Measurements from ENCODE around the gene RTKN2.

Gene RTKN2

DNA sequence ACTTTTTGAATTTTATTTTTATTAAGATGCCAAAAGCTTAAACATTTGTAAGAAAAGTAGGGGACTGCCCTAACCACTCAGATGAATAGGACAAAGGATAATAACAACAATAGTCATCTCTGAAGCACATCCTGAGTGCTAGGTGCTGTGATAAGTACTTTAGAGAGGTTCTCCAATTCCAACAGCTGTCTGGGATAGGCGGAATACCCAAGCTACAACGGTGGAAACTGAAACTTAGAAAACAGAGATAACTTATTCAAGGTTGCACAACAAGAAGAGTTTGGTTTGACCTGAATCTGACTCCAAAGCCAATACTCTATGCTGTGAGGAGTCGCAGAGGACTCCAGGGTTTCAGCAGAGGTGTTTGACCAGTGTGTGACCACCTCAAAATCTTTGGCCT, 2.0 kb downstream of the RTKN2 start:
- TF ChIP-seq GATA2 (IDR thresholded peaks at IDR 0.05; ENCODE audit: low read depth, low read length) (no peak), GATA3 (IDR thresholded peaks at IDR 0.05; ENCODE audit: low read depth, low read length) (no peak)

DNA sequence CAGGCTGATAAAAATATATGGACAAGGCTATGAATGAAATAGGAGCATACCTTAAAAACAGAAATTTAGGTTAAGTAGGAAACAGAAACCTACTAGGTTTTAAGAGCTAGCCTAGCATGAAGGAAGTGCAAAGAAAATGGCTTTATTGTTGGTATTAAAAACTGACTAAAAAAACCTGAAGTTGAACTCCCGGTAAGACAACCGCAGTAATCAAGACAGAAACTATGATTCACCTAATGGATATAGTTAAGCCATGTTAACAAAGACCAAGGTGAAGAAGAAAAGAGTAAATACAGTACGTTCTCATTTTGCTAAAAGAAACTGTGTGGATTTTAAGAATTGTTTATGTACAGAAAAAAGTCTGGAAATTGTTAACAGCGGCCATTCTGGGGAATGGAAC, 2.5 kb downstream of the RTKN2 start:
- TF ChIP-seq GATA2 (IDR thresholded peaks at IDR 0.05; ENCODE audit: low read depth, low read length) = no peak
- no peak for TF ChIP-seq GATA3 (IDR thresholded peaks at IDR 0.05; ENCODE audit: low read depth, low read length)

DNA sequence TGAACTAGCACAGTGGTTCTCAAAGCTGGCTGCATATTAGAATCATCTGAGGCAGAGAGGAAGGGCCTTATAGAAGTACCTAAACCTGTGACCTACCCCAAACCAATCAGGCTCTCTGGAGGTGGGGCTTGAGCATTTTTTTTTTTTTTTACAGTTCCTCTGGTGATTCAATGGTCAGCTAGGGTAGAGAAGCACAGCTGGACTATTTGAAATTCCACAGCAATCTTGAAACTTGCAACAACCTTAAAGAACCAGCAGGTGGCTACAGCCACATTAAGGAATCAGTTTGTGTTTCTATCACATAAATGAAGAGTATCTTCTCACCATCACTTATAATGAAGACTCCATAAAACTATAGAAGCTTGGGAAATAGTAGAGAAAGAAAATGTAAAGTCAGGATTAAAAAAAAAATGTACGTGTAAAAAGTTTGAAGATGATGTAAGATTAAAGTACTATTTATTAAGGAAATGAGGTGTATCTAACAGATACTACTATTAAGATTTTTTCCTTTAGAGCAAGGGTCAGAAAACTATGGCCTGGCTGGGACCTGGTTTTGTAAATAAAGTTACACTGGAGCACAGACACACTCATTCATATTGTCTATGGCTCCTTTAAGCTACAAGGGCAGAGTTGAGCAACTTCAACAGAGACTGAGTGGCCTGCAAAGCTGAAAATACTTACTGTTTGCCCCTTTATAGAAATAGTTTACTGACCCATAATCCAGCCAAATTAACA, 3.8 kb downstream of the RTKN2 start:
- TF ChIP-seq GATA3 (IDR thresholded peaks at IDR 0.05; ENCODE audit: low read depth, low read length) (no peak), GATA2 (IDR thresholded peaks at IDR 0.05; ENCODE audit: low read depth, low read length) (no peak)

DNA sequence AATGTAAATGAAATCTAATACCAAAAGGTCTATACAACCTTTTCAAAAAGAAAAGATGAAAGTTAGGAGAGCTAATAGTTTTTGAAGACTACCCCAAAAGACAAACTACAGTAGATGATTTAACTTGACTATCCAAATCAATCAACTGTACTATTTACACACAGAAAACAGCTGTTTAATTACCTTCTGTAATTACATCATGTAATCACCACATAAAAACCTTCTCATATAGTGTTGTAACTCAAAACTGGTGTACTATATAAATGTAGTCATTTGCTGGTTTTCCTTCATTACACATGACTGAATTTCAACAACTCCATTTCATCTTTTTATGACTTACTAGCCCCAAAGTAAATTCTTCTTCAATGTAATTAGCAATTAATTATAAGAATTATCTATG, 4.5 kb downstream of the RTKN2 start:
- no peak for TF ChIP-seq GATA3 (IDR thresholded peaks at IDR 0.05; ENCODE audit: low read depth, low read length)
- TF ChIP-seq GATA2 (IDR thresholded peaks at IDR 0.05; ENCODE audit: low read depth, low read length) = no peak

DNA sequence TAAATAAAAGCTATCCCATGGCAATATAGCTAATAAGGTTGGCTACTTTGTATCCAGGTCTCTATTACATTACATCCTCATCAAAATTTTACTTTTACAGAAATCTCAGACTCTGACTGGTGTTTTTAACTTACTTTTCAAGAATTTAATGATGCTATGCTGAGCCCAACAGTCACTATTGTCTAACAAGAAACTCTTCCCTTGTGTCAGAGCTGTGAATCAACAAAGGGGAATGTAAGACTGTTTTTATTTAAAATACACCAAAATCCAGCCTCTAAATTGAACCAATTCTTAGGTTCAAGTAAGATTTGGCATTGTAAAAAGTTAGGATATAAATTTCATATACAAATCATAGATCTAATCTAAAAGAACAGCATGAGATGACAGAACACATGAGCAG, 7.0 kb downstream of the RTKN2 start:
- TF ChIP-seq GATA2 (IDR thresholded peaks at IDR 0.05; ENCODE audit: low read depth, low read length) (no peak), GATA3 (IDR thresholded peaks at IDR 0.05; ENCODE audit: low read depth, low read length) (no peak)

DNA sequence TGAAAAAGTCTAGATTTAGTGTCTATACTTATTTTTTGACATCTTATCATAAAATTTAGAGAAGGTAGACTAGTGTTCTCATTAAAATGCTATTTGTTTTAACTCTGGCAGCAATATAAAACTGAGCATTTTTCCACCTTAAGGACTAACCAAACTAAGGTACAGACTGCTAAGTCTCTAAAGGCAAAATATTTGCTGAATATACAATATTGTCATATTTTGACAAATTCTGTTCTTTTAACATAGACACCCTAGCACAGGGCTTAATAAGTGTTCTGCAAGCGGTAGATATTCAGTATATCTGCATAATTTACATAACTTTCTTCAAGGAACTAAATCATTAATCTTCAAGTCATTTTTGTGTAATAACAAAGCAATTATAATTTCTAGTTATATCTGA, 8.6 kb downstream of the RTKN2 start:
- TF ChIP-seq GATA3 (IDR thresholded peaks at IDR 0.05; ENCODE audit: low read depth, low read length) (no peak), GATA2 (IDR thresholded peaks at IDR 0.05; ENCODE audit: low read depth, low read length) (no peak)

DNA sequence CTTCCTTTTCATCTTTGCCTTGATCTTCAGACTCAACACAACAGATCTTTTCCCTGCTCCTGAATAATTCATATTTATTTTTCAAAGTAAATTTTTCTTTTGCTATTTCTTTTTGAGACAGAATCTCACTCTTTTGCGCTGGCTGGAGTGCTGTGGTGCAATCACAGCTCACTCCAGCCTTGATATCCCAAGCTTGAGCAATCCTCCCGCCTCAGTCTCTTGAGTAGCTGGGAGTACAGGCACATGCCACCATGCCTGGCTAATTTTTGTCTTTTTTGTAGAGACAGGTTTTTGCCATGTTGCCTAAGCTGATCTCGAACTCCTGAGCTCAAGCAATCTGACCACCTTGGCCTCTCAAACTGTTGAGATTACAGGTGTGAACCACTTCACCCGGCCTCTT, 9.2 kb downstream of the RTKN2 start:
- no peak for TF ChIP-seq GATA2 (IDR thresholded peaks at IDR 0.05; ENCODE audit: low read depth, low read length)
- TF ChIP-seq GATA3 (IDR thresholded peaks at IDR 0.05; ENCODE audit: low read depth, low read length) = no peak

DNA sequence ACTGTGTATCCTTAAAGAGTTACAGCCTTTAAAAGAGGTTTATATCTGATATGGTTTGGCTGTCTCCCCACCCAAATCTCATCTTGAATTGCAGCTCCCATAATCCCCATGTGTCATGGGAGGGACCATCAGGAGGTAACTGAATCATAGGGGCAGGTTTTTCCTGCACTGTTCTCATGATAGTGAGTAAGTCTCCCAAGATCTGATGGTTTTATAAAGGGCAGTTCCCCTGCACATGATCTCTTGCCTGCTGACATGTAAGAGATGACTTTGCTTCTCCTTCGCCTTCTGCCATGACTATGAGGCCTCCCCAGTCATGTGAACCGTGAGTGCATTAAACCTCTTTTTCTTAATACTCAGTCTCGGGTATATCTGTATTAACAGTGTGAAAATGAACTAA, 9.7 kb downstream of the RTKN2 start:
- TF ChIP-seq GATA3 (IDR thresholded peaks at IDR 0.05; ENCODE audit: low read depth, low read length) = no peak
- no peak for TF ChIP-seq GATA2 (IDR thresholded peaks at IDR 0.05; ENCODE audit: low read depth, low read length)

DNA sequence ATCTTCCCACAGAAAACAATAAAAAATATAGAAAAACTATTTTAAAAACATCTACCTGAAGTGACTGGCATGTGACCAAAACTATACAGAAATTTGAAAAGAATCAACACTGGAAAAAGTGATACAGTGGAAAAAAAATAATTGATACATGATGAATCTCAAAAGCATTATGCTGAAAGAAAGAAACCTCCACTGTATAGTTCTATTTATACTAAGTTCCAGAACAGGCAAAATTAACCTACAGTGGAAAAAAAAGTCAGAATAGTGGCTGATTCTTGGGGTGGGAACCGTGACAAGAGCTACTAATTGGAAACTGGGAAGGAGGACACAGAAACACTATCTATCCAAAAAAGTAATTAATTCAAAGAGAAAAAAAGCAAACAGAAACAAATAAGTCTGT, 14.9 kb downstream of the RTKN2 start:
- no peak for TF ChIP-seq GATA2 (IDR thresholded peaks at IDR 0.05; ENCODE audit: low read depth, low read length)
- no peak for TF ChIP-seq GATA3 (IDR thresholded peaks at IDR 0.05; ENCODE audit: low read depth, low read length)

DNA sequence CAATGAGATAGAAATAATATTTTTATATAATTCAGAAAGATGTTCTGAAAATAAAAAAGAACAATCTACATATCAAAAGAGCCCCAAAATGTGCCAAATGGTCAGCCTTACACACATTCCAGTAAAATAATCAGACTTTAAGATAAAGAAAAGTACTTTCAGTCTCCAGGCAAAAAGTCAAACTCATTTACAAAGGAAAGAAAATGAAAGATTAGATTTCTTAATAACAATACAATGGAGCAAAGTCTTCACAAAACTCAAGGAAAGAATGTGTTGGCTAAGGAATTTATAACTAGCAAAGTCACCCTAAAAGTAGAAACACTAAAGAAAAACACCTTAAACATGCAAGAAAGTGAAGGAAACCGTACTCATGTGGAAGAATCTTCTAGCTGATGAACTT, 16.6 kb downstream of the RTKN2 start:
- TF ChIP-seq GATA3 (IDR thresholded peaks at IDR 0.05; ENCODE audit: low read depth, low read length) (no peak), GATA2 (IDR thresholded peaks at IDR 0.05; ENCODE audit: low read depth, low read length) (no peak)

DNA sequence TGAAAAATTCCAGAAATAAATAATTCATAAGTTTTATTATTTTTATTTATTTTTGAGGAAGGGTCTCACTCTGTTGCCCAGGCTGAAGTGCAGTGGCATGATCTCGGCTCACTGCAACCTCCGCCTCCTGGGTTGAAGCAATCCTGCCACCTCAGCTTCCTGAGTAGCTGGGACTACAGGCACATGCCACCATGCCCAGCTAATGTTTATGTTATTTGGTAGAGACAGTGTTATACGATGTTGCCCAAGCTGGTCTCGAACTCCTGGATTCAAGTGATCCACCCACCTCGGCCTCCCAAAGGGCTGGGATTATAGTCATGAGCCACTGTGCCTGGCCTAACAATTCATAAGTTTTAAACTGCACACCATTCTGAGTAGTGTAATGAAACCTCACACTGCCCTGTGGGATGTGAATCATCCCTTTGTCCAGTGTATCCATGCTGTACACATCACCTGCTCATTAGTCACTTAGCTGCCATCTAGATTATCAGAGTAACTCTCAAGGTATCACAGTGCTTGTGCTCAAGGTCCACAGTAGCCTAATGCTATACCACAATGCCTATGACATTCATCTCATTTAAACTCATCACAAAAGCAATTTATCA, 17.9 kb downstream of the RTKN2 start:
- TF ChIP-seq GATA3 (IDR thresholded peaks at IDR 0.05; ENCODE audit: low read depth, low read length) (no peak), GATA2 (IDR thresholded peaks at IDR 0.05; ENCODE audit: low read depth, low read length) (no peak)

DNA sequence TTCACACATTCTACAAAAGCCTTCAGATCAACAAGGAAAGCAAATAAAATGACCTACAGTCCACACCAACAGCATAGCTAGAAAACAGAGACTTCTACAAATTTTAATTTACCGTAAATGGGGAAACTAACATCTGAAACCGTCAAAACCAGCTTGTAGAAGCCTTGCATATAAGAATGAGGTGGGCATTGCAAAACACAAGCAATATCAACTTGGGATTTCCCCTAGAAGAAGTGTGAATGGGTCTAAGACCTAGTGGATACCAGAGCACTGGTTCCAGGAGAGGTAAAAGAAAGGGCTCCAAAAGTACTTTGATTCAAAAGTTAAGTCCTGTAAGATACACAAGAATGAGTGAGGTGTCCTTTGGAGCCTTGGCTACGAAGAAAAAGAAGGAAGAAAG, 18.7 kb downstream of the RTKN2 start:
- TF ChIP-seq GATA3 (IDR thresholded peaks at IDR 0.05; ENCODE audit: low read depth, low read length) = no peak

DNA sequence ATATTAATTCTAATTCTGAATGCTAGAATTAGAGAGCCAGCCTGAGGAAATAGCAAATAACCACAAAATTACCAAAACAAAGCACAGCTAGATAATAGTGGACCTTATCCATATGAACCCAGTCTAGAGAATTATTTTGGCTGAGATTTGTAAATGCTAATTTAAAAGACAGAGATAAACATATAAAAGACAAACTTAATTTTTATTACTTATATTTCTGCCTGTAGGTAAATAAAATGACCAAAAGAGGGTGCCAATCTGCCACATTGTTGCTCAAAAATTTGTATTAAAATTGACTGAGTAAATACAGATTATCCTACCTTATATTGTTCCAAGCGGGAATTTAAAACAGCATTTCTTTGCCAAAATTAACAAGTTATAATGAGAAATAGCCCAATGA, 20.2 kb downstream of the RTKN2 start:
- TF ChIP-seq GATA2 (IDR thresholded peaks at IDR 0.05; ENCODE audit: low read depth, low read length) (no peak), GATA3 (IDR thresholded peaks at IDR 0.05; ENCODE audit: low read depth, low read length) (no peak)

DNA sequence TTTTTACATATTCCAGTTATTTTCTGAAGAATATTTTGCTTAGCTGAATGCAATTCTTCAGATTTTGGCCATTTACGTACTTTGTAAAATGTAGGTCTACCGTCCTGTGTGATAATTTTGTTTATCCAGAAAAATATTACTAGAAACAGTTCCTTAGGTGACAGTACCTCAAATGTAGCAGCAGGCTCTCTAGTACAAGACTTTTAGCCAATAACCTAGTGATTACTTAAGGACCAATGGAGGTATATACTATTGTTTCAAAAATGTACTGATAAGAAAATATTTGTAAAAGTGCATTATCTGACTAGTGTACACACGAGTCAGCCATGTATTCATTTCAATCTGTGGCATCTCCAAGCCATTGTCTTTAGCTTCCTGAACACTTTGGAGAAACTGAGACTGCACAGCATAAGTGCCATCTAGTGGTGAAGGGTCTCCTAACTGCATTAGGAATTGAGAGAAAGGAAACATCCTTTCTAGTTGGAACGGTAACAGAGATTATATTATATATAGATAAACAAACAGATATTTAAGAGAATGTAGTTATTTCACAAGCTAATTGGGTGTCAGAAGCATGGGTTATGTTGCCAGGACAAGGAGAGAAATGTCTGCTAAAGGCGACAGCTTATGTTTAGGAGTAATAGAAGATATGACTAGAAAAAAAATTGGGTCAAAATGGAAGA, 23.7 kb downstream of the RTKN2 start:
- TF ChIP-seq GATA2 (IDR thresholded peaks at IDR 0.05; ENCODE audit: low read depth, low read length) = no peak

DNA sequence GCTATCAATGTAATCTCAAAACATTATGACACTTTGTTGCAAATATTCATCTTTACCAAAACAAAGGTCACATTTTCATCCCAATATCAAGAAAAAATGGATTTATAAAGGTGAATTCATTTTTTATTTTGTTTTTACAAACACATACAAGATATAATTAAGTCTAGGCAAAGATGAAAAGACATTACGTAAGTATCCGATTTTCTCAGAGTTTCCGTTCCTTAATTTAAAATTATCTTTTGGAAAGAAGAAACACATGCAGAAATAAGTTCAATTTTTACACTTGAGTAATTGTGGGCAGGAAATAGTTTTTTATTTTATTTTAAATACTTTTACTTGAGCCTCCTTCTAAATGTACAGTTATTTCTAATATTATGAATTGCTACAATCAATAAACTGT, 24.6 kb downstream of the RTKN2 start:
- no peak for TF ChIP-seq GATA2 (IDR thresholded peaks at IDR 0.05; ENCODE audit: low read depth, low read length)
- no peak for TF ChIP-seq GATA3 (IDR thresholded peaks at IDR 0.05; ENCODE audit: low read depth, low read length)
